ENCODE results near the gene PDCD10. TPM values are rescaled to one million over a fixed set of nuclear protein-coding genes. Genes with fewer than 3 reads are reported as not detected.

PDCD10 gene
- total and polyA plus RNA-seq, 8 donors, result 45.0 to 65.7 (median 58.0) TPM

DNA sequence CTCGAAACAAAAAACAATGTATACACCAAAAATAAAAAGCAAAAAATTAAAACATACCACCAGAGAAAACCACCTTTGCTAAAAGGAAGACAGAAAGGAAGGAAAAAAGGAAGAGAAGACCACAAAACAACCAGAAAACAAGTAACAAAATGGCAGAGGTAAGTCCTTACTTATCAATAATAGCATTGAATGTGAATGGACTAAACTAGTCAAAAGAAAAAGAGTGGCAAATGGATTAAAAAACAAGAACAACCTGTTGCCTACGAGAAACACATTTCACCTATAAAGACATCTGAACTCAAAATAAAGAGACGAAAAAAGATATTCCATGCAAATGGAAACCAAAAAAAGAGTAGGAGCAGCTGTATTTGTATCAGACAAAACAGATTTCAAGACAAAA lies 22.2 kb downstream of the PDCD10 start:
- ATAC-seq, result no peak
- H3K4me3 ChIP-seq, result no peak overlapping the region
- H3K36me3 ChIP-seq, result peaks cover 0 to 39% of the 10 kb centered on the region in 2 donors
- H3K27me3 ChIP-seq, result no peaks in the 10 kb centered on the region
- no peak overlapping the region for H3K27ac ChIP-seq
- intact Hi-C loops (cut with DNase I), result no loop called here
- no peaks in the 10 kb centered on the region for H3K9me3 ChIP-seq
- H3K4me1 ChIP-seq, result no peaks in the 10 kb centered on the region
- DNase-seq, result no peak
- TF ChIP-seq, protein P1, sequence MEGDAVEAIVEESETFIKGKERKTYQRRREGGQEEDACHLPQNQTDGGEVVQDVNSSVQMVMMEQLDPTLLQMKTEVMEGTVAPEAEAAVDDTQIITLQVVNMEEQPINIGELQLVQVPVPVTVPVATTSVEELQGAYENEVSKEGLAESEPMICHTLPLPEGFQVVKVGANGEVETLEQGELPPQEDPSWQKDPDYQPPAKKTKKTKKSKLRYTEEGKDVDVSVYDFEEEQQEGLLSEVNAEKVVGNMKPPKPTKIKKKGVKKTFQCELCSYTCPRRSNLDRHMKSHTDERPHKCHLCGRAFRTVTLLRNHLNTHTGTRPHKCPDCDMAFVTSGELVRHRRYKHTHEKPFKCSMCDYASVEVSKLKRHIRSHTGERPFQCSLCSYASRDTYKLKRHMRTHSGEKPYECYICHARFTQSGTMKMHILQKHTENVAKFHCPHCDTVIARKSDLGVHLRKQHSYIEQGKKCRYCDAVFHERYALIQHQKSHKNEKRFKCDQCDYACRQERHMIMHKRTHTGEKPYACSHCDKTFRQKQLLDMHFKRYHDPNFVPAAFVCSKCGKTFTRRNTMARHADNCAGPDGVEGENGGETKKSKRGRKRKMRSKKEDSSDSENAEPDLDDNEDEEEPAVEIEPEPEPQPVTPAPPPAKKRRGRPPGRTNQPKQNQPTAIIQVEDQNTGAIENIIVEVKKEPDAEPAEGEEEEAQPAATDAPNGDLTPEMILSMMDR (IDR thresholded peaks at IDR 0.05), result no peak

DNA sequence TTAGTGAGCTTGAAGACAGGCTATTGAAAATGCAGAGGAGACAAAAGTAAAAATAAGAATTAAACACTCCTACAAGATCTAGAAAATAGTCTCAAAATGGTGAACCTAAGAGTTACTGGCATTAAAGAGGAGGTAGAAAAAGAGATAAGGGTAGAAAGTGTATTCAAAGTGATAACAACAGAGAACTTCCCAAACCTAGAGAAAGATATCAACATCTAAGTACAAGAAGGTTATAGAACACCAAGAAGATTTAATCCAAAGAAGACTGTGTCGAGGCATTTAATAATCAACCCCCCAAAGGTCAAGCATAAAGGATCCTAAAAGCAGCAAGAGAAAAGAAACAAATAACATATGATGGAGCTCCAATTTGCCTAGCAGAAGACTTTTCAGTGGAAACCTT lies 23.3 kb downstream of the PDCD10 start:
- intact Hi-C loops (cut with DNase I), result no loop called here
- H3K4me1 ChIP-seq, result no peaks in the 10 kb centered on the region
- TF ChIP-seq, protein P1 (IDR thresholded peaks at IDR 0.05), result no peak
- no peaks in the 10 kb centered on the region for H3K27me3 ChIP-seq
- no peak for ATAC-seq
- H3K36me3 ChIP-seq, result peaks cover 0 to 38% of the 10 kb centered on the region in 2 donors
- H3K9me3 ChIP-seq, result no peaks in the 10 kb centered on the region
- H3K4me3 ChIP-seq, result no peak overlapping the region
- DNase-seq, result no peak
- no peak overlapping the region for H3K27ac ChIP-seq

DNA sequence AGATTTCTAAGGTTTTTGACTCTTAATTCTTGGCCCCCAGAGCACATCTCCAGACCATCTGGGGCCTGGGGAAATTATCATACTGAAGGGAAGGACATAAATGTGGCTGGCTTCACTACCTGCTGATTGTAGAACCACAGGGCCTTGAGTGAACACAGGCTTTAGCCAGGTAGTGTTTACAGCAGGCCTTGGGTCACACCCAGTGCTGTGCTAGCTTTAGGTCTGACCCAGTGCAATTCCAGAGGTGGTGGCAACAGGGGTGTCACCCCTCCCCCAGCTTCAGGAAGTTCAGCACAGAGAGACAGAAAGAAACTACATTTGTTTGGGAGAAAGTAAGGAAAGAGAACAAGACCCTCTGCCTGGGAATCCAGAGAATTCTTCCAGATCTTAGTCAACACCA lies 24.1 kb downstream of the PDCD10 start:
- Histone ChIP-seq H3K4me1 (peaks cover 0 to 1% of the 10 kb centered on the region in 2 donors), H3K27me3 (no peaks in the 10 kb centered on the region), H3K4me3 (no peak overlapping the region), H3K9me3 (no peaks in the 10 kb centered on the region), H3K36me3 (peaks cover 0 to 37% of the 10 kb centered on the region in 2 donors), H3K27ac (no peak overlapping the region)
- ATAC-seq, result no peak
- no peak for DNase-seq
- intact Hi-C loops (cut with DNase I), result no loop called here
- TF ChIP-seq, protein P1 (IDR thresholded peaks at IDR 0.05), result no peak

DNA sequence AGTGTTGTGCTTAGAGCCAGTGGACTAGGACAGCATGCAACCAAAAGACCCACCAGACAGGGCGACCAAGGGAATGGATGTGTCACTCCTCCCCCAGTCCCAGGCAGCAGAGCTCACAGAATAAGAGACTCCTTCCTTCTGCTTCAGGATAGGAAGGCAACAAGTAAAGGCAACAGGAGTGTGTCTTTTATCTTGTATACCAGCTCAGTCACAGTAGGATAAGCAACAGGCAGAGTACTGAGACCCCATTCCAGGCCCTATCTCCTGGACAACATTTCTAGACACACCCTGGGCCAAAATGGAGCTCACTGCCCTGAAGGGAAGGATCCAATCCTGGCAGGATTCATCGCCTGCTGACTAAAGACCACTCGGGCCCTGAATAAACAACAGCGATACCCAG lies 25.0 kb downstream of the PDCD10 start:
- no peak for ATAC-seq

DNA sequence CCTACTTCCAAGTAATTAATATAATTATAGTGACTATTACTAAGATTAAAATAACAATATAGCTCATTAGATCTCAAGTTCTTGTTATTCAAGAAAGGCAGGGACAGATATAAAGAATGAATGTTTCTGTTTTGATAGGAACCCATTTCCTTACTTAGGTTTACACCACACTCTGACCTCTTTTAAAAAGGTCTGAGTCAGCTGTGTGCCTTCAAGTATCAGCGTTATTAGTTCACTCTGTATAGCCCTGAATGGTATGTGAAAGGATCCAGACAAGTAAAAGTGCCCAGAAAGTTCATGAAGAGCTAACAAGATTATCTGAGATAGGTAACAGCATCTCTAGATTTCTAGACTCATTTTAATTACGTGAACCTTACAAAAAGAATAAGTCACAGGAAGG lies 28.9 kb downstream of the PDCD10 start:
- intact Hi-C loops (cut with DNase I), result no loop called here
- TF ChIP-seq, protein P1 (IDR thresholded peaks at IDR 0.05), result no peak
- no peak overlapping the region for H3K27ac ChIP-seq
- ATAC-seq, result no peak
- no peaks in the 10 kb centered on the region for H3K27me3 ChIP-seq
- no peaks in the 10 kb centered on the region for H3K9me3 ChIP-seq
- peaks cover 0 to 3% of the 10 kb centered on the region in 2 donors for H3K4me1 ChIP-seq
- DNase-seq, result no peak
- H3K36me3 ChIP-seq, result peaks cover 0 to 61% of the 10 kb centered on the region in 2 donors
- no peak overlapping the region for H3K4me3 ChIP-seq

More for the DNA sequence above, 25.0 kb downstream of the PDCD10 start:
- Histone ChIP-seq H3K4me3 (no peak overlapping the region), H3K27me3 (no peaks in the 10 kb centered on the region), H3K36me3 (peaks cover 0 to 40% of the 10 kb centered on the region in 2 donors), H3K9me3 (no peaks in the 10 kb centered on the region), H3K27ac (no peak overlapping the region), H3K4me1 (peaks cover 0 to 3% of the 10 kb centered on the region in 2 donors)
- intact Hi-C loops (cut with DNase I), result no loop called here
- TF ChIP-seq, protein P1 (IDR thresholded peaks at IDR 0.05), result no peak
- DNase-seq, result no peak
